ENCODE measurements around the gene ASPSCR1.
A peak's percentile ranks its signal among the peaks of the same experiment; 100 is the strongest.

ASPSCR1 gene

GRCh38 chr17:82013341-82013740, 35.9 kb downstream of the ASPSCR1 start:
- peak in 7 of 14 donors; percentile 6 to 65 (median 28) for DNase-seq

GRCh38 chr17:82013772-82014321, 36.4 kb downstream of the ASPSCR1 start:
- no peak for DNase-seq

- DNase-seq, result peak in 1 of 14 donors; percentile 16
These were observed 37.0 kb downstream of the ASPSCR1 start for GRCh38 chr17:82014432-82014831.

- DNase-seq, result no peak
These were observed 37.5 kb downstream of the ASPSCR1 start for GRCh38 chr17:82014971-82015310.

GRCh38 chr17:82015311-82015971, 38.0 kb downstream of the ASPSCR1 start:
- DNase-seq, result no peak

GRCh38 chr17:82016061-82016874, 38.8 kb downstream of the ASPSCR1 start:
- DNase-seq, result no peak

- no peak for DNase-seq
These were observed 39.5 kb downstream of the ASPSCR1 start for GRCh38 chr17:82016875-82017459.

- no peak for DNase-seq
These were observed 40.3 kb downstream of the ASPSCR1 start for GRCh38 chr17:82017612-82018151.

- no peak for DNase-seq
These were observed 40.9 kb downstream of the ASPSCR1 start for GRCh38 chr17:82018152-82018988.

GRCh38 chr17:82018989-82019689, 41.7 kb downstream of the ASPSCR1 start:
- no peak for DNase-seq

- DNase-seq, result peak in 3 of 14 donors; percentile 11 to 42 (median 17)
These were observed 42.5 kb downstream of the ASPSCR1 start for GRCh38 chr17:82019690-82020571.

- DNase-seq, result peak in 1 of 14 donors; percentile 50
These were observed 43.2 kb downstream of the ASPSCR1 start for GRCh38 chr17:82020572-82021106.

- peak in 13 of 14 donors; percentile 8 to 58 (median 35) for DNase-seq
These were observed 43.9 kb downstream of the ASPSCR1 start for GRCh38 chr17:82021107-82021899.

- DNase-seq, result no peak
These were observed 44.5 kb downstream of the ASPSCR1 start for GRCh38 chr17:82021900-82022309.

- DNase-seq, result no peak
These were observed 45.0 kb downstream of the ASPSCR1 start, which contains the start of gene CENPX for GRCh38 chr17:82022310-82022980. CENPX (minus strand) TSS chr17:82022878; CDS start chr17:82022861, 17 bp downstream.

GRCh38 chr17:82022981-82023446, 45.6 kb downstream of the ASPSCR1 start, which contains the start of gene LRRC45:
LRRC45 (plus strand) TSS chr17:82023305; CDS start chr17:82023644, 339 bp downstream.
- peak; percentile 97 to 100 (median 99) for DNase-seq

GRCh38 chr17:82023447-82024241, 46.2 kb downstream of the ASPSCR1 start:
- peak in 1 of 14 donors; percentile 41 for DNase-seq

Measured in C1 segment of cervical spinal cord (tissue), 14 donors.